SH-SY5Y (cell line): ENCODE measurements around the gene PDGFA.

ENCODE experiments used
- GATA2 ChIP-seq: IDR thresholded peaks from 2 replicates; pipeline ENCODE4 v1.6.1; 2011; ENCODE audit warnings: mild to moderate bottlenecking, low read depth, low read length
- GATA3 ChIP-seq: IDR thresholded peaks from 2 replicates; pipeline ENCODE4 v1.6.1; 2011; ENCODE audit warnings: low read depth, mild to moderate bottlenecking, low read length, moderate library complexity

DNA sequence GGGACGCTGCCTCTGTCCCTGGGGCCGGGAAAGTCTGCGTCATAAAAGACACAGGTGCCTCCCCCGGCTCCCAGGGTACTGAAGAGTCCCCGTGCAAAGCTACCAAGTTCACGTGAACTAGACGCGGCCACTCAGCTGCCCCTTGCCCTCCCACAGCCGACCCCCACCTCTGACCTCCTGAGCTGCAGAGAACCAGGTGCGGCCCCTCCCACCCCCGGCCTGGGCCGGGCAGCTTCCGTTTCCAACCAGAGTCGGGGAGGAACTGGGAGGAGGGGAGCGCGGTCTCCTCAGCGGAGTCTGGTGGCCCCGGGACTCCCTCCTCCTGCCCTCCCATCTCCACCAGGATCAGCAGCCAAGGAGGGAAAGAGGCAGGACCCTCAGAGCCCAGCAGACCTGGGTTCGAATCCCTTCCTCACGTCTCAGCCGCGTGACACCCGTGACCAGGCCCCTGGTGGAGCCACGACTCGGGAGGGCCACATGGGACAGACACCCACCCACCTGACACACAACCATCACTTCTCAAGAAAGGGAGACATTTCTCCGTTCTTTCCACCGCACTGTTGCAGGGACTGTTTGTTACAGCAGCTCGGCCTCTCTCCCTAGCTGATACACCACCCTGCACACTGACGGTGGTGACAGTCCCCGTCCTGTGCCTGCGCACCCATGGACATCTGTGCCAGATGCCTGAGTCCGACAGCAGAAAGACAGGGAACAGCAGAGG, 37.4 kb upstream of the PDGFA start:
- TF ChIP-seq GATA3 (no peak), GATA2 (no peak)
